ENCODE data around the gene PAPSS1.
"Not testable (repeated sequence)": the region's sequence is repeated elsewhere in the genome, so short reads cannot be mapped to it uniquely, and the experiment has no call there.

The PAPSS1 gene

DNA sequence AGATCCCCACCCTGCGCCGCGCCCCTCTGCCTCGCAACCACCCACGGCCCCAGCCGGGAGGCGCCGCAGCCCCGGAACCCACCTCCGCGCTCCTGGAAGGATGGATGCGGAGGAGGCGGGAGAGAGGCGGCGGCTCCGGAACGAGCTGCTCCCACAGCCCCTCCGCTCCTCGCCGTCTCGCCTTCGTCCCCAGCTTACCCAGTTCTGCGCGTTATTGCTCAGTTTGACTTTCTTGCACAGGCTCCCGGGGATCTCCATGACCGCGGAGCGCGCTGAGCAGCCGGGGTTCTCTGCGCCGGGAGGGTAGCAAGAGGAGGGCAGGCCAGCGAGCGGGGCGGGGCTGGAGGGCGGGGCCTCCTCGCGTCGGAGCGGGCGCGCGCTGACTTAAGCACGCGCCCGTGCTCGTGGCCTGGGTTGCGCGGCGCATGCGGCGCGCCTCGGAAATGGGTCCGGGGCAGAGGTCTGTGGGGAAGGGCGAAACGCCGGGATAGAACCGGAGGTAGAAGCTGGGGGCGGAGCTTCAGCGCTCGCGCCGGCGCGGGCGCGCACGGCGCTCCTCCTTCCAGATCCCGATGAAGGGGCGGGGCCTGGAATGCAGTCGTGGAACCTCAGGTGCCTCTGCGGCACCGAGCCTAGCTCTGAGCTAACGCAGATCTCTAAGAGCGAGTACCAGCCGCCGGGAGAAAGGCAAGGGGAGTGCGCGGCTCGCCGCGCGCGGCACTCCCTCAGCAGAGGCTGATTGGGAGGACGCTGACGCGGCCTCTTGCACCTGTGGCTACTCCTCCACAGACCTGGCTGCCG is at the start of gene PAPSS1:
TSS of gene PAPSS1 (minus strand) at position 313 of the 801 bp plus-strand sequence. CDS start at position 258, 55 bp downstream.
- DNase-seq: peak; percentile 84

DNA sequence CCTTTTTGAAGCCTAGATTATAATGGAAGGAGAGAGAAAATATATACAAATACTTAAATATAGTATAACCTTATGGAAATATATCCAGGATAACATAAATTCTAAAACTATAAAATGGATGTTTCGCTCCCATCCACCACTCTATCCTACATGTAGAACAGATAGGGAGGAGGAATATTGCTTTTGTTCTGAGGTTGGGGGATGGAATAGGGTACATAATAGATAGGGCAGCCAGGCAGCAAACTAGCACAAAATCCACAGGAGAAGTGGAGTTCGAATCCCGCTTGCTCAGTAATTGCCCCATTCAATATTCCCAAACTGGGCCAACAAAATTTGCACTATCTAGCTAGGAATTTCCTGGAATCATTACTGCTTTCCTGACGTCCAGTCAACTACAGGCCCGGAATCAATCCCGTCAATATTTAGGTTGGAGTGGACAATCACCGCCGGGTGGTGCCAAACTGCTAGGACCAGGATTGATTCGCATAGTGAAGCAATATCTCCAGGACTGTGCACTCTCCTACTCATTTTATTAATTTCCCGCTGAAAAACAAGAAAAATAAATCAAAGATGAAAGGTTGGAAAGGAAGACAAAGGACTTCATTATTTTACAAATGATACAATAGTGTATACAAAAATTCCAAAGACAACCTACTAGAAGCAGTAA is 40.4 kb upstream of the PAPSS1 start:
- no peak for DNase-seq

DNA sequence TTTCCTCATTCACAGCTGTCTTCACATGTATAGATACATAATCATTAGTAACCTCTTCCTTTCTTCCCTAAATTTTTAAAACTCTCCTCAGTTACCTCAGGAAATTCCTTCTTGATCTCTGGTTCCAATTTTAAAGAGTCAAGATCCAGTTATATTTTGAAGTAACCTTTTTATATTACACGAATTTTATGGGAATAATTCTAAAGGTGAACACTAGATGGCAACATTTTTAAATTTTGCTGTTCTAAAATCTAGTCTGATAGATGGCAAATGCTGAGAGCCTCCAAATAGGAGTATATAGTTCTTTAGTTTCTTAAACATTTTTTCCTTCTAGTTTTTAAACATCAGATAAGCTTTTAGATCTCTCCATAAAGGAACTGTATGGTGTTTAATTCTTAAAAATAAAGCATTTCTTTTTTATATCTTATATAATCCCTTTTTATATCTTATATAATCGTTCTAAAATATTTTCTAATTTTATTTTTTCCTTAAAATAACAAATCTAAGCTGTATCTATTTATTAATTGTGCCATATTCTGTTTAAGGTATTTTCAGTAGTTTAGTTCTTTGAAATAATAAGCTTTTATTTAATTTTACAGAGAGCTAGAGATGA is 37.9 kb upstream of the PAPSS1 start:
- DNase-seq: no peak

DNA sequence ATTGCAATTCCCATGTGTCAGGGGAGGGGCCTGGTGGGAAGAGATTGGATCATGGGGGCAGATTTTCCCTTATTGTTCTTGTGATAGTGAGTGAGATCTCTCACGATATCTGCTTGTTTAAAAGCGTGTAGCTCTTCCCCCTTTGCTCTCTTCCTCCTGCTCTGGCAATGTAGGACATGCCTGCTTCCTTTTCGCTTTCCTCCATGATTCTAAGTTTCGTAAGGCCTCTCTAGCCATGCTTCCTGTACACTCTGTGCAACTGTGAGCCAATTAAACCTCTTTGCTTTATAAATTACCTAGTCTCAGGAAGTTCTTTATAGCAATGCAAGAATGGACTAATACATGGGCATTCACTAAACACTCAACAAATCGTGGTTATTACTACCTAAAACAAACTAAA is 37.2 kb upstream of the PAPSS1 start:
- no peak for DNase-seq

DNA sequence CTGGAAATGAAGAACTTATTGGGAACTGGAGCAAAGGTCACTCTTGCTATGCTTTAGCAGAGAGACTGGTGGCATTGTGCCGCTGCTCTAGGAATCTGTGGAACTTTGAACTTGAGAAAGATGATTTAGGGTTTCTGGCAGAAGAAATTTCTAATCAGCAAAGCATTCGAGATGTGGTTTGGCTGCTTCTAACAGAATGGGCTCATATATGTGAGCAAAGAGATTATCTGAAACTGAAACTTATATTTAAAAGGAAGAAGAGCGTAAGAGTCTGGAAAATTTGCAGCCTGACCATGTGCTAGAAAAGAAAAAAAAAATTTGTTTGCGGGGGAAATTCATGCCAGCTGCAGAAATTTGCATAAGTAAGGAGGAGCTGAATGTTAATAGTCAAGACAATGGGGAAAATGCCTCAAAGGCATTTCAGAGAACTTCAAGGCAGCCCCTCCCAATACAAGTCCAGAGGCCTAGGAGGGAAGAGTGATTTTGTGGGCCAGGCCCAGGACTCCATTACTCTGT is 35.9 kb upstream of the PAPSS1 start:
- no peak for DNase-seq

DNA sequence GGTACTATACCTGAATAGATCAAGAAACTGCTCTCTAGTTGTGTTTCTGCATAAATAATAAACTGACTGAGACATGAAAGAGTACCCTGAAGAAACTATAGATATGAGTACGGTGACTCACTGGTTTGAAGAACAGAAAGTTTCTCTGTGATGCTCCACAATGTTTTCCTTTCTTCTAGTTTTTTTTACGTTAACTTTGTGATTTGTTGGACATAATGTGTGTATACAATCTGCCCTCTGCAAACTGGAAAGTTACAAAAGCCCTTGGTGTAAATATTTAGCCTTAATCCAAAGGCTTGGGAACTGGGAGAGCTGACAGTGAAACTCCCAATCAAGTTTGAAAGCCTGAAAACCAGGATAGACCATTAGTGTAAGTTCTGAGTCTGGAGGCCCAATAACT is 31.6 kb upstream of the PAPSS1 start:
- no peak for DNase-seq

DNA sequence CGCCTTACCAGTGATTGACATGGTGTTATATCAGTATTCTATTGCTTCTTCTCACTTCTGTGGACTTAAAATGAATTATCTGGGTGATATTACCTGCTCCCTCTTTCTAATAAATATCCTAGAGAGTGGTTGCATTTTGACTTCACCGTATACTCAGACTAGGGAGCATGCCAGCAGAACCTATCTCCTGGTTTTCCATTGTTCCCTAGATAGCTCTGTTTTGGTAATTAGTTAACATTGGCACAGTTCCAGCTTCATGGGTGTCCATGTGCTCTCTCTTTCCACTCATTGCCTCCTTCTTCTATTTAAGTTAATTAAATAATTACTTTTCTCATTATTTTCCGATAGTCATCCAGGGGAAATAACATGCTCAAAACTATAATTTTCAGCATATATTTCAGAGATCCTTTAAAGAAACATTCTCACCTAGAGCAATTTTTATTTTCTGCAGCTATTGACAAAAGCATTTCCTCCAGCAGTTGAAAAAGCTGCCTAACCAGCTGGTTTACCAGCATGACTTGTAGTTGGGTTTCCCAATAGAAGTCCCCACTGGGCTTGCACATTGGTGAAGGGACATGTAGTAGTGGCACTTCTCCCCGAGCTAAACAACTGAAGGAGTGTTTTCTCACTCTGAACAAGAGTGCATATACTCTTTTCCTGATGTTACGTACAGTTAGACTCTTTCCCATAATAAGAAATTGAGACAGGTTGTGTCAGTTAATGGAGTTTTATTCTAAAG is 27.9 kb upstream of the PAPSS1 start:
- DNase-seq: no peak

DNA sequence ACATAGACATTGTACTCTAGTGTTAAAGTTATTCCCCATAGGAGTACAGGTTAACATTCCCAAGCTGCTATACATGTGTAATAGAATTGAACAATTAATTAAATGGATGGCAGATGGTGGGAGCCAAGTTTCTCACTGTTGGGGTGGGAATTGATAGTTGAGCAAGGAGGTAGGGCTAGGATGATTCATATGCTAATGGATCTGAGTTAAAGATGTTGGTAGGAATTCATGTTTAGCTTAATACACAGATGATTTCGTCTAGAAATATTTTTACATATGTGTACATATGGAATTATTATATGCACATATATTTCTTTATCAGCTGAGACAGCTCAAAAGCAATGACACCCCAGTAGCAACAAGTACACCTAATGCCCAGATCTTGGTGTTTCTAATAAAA is 26.1 kb upstream of the PAPSS1 start:
- DNase-seq: no peak

DNA sequence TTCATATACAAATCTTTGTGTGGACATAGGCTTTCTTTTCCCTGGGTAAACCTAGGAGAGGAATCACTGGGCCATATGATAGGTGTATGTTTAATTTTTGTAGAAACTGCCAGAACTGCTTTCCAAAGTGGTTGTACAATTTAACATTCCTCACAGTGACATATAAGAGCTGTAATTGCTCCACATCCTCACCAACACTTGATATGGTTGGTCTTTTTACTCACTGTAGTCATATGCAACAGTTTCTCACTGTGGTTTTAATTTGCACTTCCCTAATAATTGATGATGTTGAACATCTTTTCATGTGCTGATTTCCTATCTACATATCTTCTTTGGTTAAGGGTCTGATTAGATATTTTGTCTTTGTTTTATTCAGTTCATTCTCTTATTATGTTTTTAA is 24.5 kb upstream of the PAPSS1 start:
- no peak for DNase-seq

DNA sequence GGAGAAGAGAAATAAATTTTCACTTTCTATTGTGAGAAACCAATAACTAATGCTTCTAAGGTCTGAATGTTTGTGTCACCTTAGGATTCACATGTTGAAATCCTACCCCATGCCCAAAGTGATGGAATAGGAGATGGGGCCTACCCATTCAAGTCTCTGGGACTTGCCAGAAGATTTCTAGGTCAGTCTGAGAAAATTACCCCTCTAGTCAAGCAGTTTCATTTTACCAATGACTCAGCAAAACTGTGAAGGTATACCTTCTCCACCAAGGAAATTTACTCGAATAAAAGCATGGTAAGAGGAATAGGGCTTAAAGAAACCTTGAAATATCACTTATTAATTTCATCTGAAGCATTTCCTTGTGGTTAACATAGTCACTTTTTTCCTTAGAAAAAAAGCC is 23.5 kb upstream of the PAPSS1 start:
- no peak for DNase-seq

DNA sequence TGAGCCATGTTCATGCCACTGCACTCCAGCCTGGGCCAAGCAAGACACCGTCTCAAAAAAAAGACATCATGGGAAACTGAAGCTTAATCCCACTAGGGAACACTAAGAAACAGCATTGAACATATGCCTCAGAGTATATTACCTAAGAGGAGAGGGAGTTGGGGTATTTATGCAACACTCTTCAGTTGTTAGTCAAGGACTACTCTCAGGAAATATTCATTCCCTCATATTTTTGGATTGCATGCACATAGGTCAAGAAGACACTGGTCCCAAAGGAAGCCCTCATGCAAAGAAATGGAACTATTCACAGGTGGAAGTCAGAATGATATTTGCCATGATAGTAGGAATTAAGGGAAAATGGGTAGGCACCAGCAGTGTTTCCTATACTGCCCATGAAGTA is 22.8 kb upstream of the PAPSS1 start:
- DNase-seq: no peak

DNA sequence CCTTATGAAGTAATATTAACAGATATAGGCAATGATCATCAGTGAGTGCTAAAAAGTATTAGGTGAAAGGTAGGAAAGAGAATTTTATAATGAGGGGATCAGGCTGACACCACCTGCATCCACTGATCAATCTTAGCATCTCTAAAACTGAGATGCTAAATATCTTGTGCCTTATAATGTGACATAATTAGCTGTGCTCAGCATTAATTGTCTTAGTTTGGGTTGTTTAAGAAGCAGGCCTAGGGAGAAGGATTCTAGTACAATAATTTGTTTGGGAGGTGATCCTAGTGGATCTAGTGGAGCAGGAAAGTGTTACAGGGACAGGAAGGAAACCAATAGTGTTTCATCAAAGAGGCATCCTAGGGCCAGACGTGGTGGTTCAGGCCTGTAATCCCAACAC is 22.2 kb upstream of the PAPSS1 start:
- no peak for DNase-seq

DNA sequence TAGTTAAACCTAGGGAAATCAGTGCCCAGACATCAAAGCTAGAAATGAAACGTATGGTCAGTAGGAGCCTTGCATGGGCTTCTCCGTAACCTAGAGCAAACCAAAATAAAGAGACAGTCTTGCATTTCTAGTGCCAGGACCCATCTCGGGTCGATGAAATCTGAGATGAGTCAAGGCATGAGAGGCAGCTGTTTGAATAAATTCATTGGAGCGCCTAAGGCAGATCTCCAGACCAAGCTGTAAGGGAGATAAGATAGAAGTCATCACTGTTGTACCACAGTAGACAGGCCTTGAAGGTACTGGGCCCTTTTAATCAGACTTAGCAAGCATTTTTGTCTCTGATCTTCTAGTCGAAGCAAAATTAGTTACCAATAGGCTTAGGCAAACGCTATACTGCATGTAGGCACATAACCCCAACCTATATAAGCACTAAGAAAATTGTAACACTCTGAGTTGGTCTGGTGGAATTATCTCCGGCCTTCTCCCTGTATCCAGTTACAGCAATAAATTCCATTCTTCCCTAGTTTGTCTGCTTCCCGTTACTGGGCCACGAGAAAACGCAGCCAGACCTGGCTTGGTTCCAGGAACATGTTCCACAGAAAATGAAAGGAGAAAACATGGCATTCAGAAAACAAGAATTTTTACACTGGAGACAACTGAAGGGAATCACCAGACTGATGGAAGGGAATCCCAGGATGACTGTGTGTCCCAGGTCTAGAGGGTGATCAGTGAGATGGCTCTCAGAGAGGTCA is 21.1 kb upstream of the PAPSS1 start:
- no peak for DNase-seq

DNA sequence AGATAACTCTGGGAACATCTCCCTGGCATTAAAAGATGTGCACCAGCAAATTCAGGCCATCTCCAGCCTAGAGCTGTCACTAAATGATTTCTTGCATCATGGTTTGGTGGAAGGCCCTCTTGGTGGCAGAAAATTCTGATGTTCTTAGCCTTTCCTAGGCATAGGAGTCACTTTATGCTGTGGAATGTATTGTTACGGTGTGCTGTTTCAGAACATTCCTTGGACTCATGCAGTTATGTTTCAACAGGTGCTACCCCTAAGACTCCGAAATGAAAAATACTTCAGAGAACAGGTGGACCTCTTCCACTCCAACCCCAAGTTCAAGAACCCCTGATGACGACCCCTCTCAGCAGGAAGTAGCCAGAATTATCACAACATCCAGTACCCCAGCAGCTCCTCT is 20.3 kb upstream of the PAPSS1 start:
- no peak for DNase-seq

DNA sequence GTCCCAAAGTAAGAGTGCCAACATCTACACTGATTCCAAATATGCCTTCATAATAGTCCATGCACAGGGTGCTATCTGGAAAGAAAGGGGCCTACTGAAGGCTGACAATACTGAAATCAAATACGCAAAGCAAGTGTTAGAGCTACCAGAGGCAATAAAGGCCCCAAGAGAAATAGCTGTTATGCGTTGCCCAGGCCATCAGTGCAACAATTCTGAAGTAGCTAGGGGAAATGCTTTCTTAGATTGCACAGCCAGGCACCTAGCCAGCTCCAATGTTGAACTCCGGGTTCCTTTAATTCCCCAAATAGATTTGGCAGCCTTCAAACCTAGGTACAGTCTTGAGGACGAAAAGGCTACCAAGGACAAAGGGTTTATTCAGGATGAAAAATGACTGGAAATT is 17.4 kb upstream of the PAPSS1 start:
- no peak for DNase-seq

DNA sequence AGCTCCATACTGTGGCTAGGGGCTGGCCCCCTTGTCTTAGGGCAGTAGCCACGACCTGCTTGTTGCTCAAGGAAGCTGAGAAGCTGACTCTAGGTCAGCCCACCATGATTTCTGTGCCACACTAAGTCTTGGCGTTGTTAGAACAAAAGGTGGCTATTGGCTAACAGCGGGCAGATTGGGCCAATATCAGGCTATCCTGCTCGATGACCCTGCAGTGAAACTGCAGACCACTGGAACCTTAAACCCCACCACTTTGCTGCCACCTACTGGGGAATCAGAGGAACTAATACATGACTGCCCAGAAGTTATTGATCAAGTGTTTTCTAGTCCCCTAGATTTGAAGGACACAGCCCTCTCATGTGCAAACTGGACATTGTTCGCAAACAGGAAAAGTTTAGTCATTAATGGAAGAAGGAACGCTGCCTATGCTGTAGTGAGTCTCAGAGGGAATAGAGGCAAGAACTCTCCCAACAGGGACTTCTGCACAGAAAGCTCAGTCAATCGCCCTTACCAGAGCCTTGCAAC is 17.0 kb upstream of the PAPSS1 start:
- DNase-seq: peak; percentile 14

DNA sequence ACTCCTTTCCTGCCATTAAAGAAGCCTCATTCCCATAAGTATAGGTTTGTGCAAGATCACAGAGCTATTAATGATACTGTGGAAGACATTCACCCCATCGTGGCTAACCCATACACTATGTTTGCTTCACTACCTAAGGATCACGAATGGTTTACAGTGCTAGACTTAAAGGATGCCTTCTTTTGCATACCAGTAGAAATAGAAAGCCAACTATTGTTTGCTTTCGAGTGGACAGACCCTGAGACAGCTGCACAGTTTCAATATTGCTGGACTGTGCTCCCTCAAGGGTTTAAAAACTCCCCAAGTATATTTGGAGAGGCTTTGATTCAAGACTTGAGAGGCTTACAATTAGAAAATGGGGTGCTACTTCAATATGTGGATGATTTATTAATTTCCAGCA is 16.0 kb upstream of the PAPSS1 start:
- DNase-seq: no peak

DNA sequence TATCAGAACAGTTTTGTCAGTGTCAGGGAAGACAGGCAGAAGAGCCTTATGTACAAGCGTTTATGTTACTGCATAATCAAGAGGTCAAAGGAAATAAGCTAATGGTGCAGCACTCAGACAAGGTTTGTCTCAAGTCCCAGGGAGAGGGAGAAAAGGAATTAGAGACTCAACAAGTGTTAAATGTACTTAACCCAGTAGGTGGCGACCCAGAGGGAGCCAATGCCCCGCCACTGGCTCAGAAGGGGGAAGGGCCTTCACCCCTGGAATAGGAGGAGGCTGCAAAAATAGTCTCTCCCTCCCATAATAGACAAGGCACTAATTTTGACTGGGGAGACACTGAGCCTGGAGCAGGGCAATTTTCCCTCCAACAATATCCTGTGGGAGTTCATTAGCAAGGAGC is 14.1 kb upstream of the PAPSS1 start:
- no peak for DNase-seq

DNA sequence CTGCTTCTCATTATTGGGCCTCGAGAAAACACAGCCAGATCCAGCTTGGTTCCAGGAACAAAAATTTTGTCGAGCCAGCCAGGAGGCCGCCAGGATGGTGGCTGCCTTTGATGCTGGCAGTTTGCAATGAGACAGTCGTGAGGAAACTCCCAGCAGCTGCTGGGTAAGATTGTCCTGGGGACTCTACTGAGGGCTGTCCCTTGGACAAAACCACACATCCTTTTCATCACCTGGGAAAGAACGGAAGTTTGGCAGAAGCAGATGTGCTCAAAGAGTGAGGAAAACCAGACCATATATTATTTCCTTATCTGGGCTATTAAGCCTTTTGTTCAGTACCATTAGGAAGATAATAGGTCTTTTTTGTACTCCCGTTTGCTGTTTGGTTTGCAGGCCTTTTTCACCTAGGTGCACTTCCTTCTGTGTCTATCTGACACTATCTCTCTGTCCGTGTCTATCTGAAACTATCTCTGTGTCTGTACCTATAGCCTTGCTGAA is 13.4 kb upstream of the PAPSS1 start:
- no peak for DNase-seq

DNA sequence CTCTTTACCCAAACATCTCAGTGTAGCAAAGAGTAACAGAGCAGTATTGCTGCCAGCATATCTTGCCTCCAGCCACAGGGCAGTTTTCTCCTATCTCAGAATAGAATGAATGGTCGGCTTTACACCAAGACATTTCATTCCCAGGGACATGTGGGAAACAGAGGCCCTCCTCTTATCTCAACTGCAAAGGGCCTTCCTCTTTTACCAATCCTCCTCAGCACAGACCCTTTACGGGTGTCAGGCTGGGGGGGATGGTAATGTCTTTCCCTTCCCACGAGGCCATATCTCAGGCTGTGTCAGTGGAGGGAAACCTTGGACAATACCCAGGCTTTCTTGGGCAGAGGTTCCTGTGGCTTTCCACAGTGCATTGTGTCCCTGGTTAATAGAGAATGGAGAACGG is 9.0 kb upstream of the PAPSS1 start:
- DNase-seq: not testable (repeated sequence)

DNA sequence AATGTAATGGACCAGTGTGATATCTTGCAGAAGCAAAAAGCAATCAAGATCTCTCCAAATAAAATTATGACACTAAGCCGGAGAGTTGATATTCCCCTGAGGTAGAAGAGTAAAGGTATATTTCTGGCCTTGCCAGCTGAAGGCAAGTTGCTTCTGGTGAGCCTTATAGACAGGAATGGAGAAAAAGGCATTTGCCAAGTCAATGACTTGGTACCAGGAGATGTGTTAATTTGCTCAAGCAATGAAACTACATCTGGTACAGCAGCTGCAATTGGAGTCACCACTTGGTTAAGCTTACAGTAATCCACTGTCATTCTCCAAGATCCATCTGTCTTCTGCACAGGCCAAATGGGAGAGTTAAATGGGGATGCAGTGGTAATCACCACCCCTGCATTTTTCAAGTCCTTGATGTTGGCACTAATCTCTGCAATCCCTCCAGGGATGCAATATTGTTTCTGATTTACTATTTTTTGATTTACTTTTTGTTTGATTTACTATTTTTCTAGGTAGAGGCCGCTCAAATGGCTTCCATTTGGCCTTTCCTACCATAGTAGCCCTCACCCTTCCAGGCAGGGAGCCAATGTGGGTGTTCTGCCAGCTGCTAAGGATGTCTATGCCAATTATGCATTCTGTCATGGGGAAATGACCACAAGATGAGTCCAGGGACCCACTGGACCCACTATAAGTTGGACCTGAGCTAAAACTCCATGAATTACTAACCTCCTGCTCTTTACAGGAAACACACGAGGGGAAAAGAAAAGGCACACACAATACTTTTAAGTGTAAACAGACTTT is 6.3 kb upstream of the PAPSS1 start:
- peak; percentile 69 for DNase-seq
